ENCODE data around the gene MSTO1. TPM values are rescaled to one million over a fixed set of nuclear protein-coding genes. Genes with fewer than 3 reads are reported as not detected.

The MSTO1 gene
- polyA plus RNA-seq, 1 donor, result 31.8 TPM

Other genes with a start within 250 kb of the MSTO1 start
- 27.0 TPM for gene ASH1L, start 47.4 kb upstream of the MSTO1 start, polyA plus RNA-seq (ENCODE audit: insufficient read length)
- gene YY1AP1, start 78.6 kb downstream of the MSTO1 start, polyA plus RNA-seq (ENCODE audit: insufficient read length), result 51.6 TPM
- 147 TPM for gene DAP3, start 78.9 kb downstream of the MSTO1 start, polyA plus RNA-seq (ENCODE audit: insufficient read length)
- gene GON4L, start 247.0 kb downstream of the MSTO1 start, polyA plus RNA-seq (ENCODE audit: insufficient read length), result 31.4 TPM
- 14.1 TPM for gene SYT11, start 249.3 kb downstream of the MSTO1 start, polyA plus RNA-seq (ENCODE audit: insufficient read length)

Measured in forelimb muscle (tissue), 1 donor.